Measurements from ENCODE around the gene MUC15.

DNA sequence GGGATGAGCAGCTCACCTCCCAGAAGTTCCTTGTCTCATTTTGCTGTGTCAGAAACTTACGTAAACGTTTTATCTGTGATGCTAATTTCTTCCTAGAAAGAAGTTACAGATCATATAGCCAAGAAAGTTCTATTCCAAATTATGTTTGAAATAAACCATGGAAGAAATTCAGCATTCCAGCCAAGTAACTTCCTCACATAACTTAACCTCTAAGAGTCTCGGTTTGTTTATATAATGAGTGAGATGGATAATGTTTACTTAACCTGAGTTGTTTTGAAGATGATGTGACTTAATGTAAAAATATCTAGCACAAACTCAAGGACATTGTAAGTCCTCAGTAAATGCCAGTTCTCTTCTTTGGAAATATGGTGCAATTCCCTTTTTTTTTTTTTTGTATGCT is 8.9 kb upstream of the MUC15 start:
- no peak for TF ChIP-seq EZH2 (IDR thresholded peaks at IDR 0.05; ENCODE audit: low read depth)
- TF ChIP-seq, protein P1, sequence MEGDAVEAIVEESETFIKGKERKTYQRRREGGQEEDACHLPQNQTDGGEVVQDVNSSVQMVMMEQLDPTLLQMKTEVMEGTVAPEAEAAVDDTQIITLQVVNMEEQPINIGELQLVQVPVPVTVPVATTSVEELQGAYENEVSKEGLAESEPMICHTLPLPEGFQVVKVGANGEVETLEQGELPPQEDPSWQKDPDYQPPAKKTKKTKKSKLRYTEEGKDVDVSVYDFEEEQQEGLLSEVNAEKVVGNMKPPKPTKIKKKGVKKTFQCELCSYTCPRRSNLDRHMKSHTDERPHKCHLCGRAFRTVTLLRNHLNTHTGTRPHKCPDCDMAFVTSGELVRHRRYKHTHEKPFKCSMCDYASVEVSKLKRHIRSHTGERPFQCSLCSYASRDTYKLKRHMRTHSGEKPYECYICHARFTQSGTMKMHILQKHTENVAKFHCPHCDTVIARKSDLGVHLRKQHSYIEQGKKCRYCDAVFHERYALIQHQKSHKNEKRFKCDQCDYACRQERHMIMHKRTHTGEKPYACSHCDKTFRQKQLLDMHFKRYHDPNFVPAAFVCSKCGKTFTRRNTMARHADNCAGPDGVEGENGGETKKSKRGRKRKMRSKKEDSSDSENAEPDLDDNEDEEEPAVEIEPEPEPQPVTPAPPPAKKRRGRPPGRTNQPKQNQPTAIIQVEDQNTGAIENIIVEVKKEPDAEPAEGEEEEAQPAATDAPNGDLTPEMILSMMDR (conservative IDR thresholded peaks at IDR 0.05): no peak

All from PC-9 (cell line).